ENCODE results near the gene VSTM2L. TPM values are rescaled to one million over a fixed set of nuclear protein-coding genes. Genes with fewer than 3 reads are reported as not detected.

Gene VSTM2L
- total RNA-seq, 1 donor from 2014 or later, result 15.9 TPM

GRCh38 chr20:37968841-37969401 lies 66.0 kb downstream of the VSTM2L start:
- H3K36me3 Mint-ChIP-seq (ENCODE audit: unreplicated experiment), result peaks cover 23% of the 10 kb centered on the region
- no peak for DNase-seq

GRCh38 chr20:37969949-37970855 lies 67.3 kb downstream of the VSTM2L start:
- Mint-ChIP-seq H3K4me3 (ENCODE audit: unreplicated experiment) (no peak overlapping the region), H3K9me3 (ENCODE audit: unreplicated experiment) (peaks cover 6% of the 10 kb centered on the region), H3K27ac (ENCODE audit: unreplicated experiment) (no peak overlapping the region), H3K27me3 (ENCODE audit: unreplicated experiment) (peaks cover 6% of the 10 kb centered on the region), H3K36me3 (ENCODE audit: unreplicated experiment) (peaks cover 23% of the 10 kb centered on the region), H3K4me1 (ENCODE audit: low read depth, unreplicated experiment) (peaks cover 6% of the 10 kb centered on the region)
- TF ChIP-seq CTCF (IDR thresholded peaks at IDR 0.05; ENCODE audit: partially characterized antibody, unreplicated experiment), result no peak
- no peak for DNase-seq

More at GRCh38 chr20:37968841-37969401, 66.0 kb downstream of the VSTM2L start:
- H3K27ac Mint-ChIP-seq (ENCODE audit: unreplicated experiment), result no peak overlapping the region
- TF ChIP-seq CTCF (IDR thresholded peaks at IDR 0.05; ENCODE audit: partially characterized antibody, unreplicated experiment), result no peak
- H3K27me3 Mint-ChIP-seq (ENCODE audit: unreplicated experiment), result peaks cover 6% of the 10 kb centered on the region
- H3K9me3 Mint-ChIP-seq (ENCODE audit: unreplicated experiment), result peaks cover 6% of the 10 kb centered on the region
- H3K4me3 Mint-ChIP-seq (ENCODE audit: unreplicated experiment), result no peak overlapping the region
- H3K4me1 Mint-ChIP-seq (ENCODE audit: low read depth, unreplicated experiment), result peaks cover 6% of the 10 kb centered on the region

- peaks cover 6% of the 10 kb centered on the region for H3K9me3 Mint-ChIP-seq (ENCODE audit: unreplicated experiment)
- no peak overlapping the region for H3K4me3 Mint-ChIP-seq (ENCODE audit: unreplicated experiment)
- DNase-seq, result no peak
- H3K4me1 Mint-ChIP-seq (ENCODE audit: low read depth, unreplicated experiment), result peaks cover 6% of the 10 kb centered on the region
- no peak for TF ChIP-seq CTCF (IDR thresholded peaks at IDR 0.05; ENCODE audit: partially characterized antibody, unreplicated experiment)
- no peak overlapping the region for H3K27ac Mint-ChIP-seq (ENCODE audit: unreplicated experiment)
- H3K36me3 Mint-ChIP-seq (ENCODE audit: unreplicated experiment), result peaks cover 23% of the 10 kb centered on the region
- H3K27me3 Mint-ChIP-seq (ENCODE audit: unreplicated experiment), result peaks cover 6% of the 10 kb centered on the region
Observed at GRCh38 chr20:37970856-37971245, 67.9 kb downstream of the VSTM2L start.

- DNase-seq, result no peak
- no peak for TF ChIP-seq CTCF (IDR thresholded peaks at IDR 0.05; ENCODE audit: partially characterized antibody, unreplicated experiment)
- Mint-ChIP-seq H3K36me3 (ENCODE audit: unreplicated experiment) (peaks cover 23% of the 10 kb centered on the region), H3K4me3 (ENCODE audit: unreplicated experiment) (no peak overlapping the region), H3K9me3 (ENCODE audit: unreplicated experiment) (peaks cover 4% of the 10 kb centered on the region), H3K27ac (ENCODE audit: unreplicated experiment) (no peak overlapping the region), H3K27me3 (ENCODE audit: unreplicated experiment) (peaks cover 6% of the 10 kb centered on the region), H3K4me1 (ENCODE audit: low read depth, unreplicated experiment) (peaks cover 6% of the 10 kb centered on the region)
Observed at GRCh38 chr20:37971561-37972127, 68.7 kb downstream of the VSTM2L start.

Data from glutamatergic neuron (in vitro differentiated cells).